Caco-2 (cell line): ENCODE results near the gene UBE2J1. TPM values are rescaled to one million over a fixed set of nuclear protein-coding genes. Genes with fewer than 3 reads are reported as not detected.

Experiments
- BruUV-seq: library from RNA; stranded (reverse); fragments of 400-500 nt; replicated peaks from 2 replicates; lab custom pipeline; 2021; lab: Mats Ljungman, UMichigan
- CTCF ChIA-PET: fragments of 300-600 bp; sonication (Branson Sonifier 250); formaldehyde crosslinking; loops from one replicate; lab custom pipeline; 2022; ENCODE audit warnings: antibody characterized with exemption; lab: Charles Lee
- POLR2A ChIA-PET: fragments of 300-600 bp; sonication (Branson Sonifier 250); formaldehyde crosslinking; loops from one replicate; lab custom pipeline; 2022; ENCODE audit warnings: antibody characterized with exemption; lab: Charles Lee
- DNase-seq, 2 experiments: peaks; one replicate each; pipeline versions ENCODE4 v3.0.0 to v3.0.0-alpha.2; 2020 to 2022
- H3K27me3 ChIP-seq: replicated peaks from 2 replicates; pipeline ENCODE4 v1.6.0; 2011; ENCODE audit warnings: low read length; ENCODE audit not compliant: control insufficient read depth, insufficient read depth
- H3K36me3 ChIP-seq: 2 replicates; pipeline ENCODE4 v1.5.1; 2011; ENCODE audit warnings: low read length; ENCODE audit not compliant: control insufficient read depth, insufficient read depth
- H3K4me1 ChIP-seq: fragments of 250-450 bp; sonication (Bioruptor Pico); 2 replicates; pipeline ENCODE4 v1.5.1; 2020; ENCODE audit warnings: mild to moderate bottlenecking
- H3K4me3 ChIP-seq: 2 replicates; pipeline ENCODE4 v1.5.1; 2011; ENCODE audit warnings: low read depth, mild to moderate bottlenecking, control low read depth, low read length
- H3K9me3 ChIP-seq: fragments of 250-450 bp; sonication (Bioruptor Pico); 2 replicates; pipeline ENCODE4 v1.5.1; 2020; ENCODE audit warnings: mild to moderate bottlenecking, moderate library complexity
- H3K27ac Mint-ChIP-seq: one replicate; pipeline ENCODE4 v1.8.0; 2022; ENCODE audit warnings: mixed read lengths; ENCODE audit not compliant: unreplicated experiment
- H3K27me3 Mint-ChIP-seq: one replicate; pipeline ENCODE4 v1.8.0; 2022; ENCODE audit warnings: mixed read lengths; ENCODE audit not compliant: insufficient read depth, unreplicated experiment
- H3K36me3 Mint-ChIP-seq: one replicate; pipeline ENCODE4 v1.8.0; 2022; ENCODE audit warnings: mild to moderate bottlenecking, mixed read lengths; ENCODE audit not compliant: insufficient read depth, unreplicated experiment
- H3K4me1 Mint-ChIP-seq: one replicate; pipeline ENCODE4 v1.8.0; 2022; ENCODE audit warnings: low read depth, mixed read lengths; ENCODE audit not compliant: unreplicated experiment
- H3K4me3 Mint-ChIP-seq: one replicate; pipeline ENCODE4 v1.8.0; 2022; ENCODE audit warnings: mild to moderate bottlenecking, moderate library complexity, mixed read lengths; ENCODE audit not compliant: unreplicated experiment
- H3K9me3 Mint-ChIP-seq: one replicate; pipeline ENCODE4 v1.8.0; 2022; ENCODE audit warnings: mixed read lengths; ENCODE audit not compliant: unreplicated experiment
- CTCF ChIP-seq, 2 experiments: fragments of 200-600 bp in 1 of 2; IDR thresholded peaks; 1 replicate in 1 of 2; 2 replicates in 1 of 2; pipeline versions ENCODE4 v1.5.1 to v1.8.0; 2011 to 2022; ENCODE audit warnings: antibody characterized with exemption in 1 of 2, control low read depth in 1 of 2, inconsistent platforms in 1 of 2, low read depth in 1 of 2, low read length in 1 of 2, mild to moderate bottlenecking in 1 of 2, moderate library complexity in 1 of 2; ENCODE audit not compliant: insufficient read depth in 1 of 2, severe bottlenecking in 1 of 2, unreplicated experiment in 1 of 2
- intact Hi-C: fragments of 100-400 bp; cut with micrococcal nuclease; formaldehyde crosslinking; loops from one replicate; pipeline ENCODE4 v1.10.0; 2022; ENCODE audit not compliant: unreplicated experiment
- total RNA-seq: library from RNA; stranded (reverse); gene quantifications from 2 replicates; pipeline ENCODE4 v1.2.3, GENCODE V29; 2022

UBE2J1 gene
- total RNA-seq, 1 experiment from 2014 or later, result 23.5 TPM

DNA sequence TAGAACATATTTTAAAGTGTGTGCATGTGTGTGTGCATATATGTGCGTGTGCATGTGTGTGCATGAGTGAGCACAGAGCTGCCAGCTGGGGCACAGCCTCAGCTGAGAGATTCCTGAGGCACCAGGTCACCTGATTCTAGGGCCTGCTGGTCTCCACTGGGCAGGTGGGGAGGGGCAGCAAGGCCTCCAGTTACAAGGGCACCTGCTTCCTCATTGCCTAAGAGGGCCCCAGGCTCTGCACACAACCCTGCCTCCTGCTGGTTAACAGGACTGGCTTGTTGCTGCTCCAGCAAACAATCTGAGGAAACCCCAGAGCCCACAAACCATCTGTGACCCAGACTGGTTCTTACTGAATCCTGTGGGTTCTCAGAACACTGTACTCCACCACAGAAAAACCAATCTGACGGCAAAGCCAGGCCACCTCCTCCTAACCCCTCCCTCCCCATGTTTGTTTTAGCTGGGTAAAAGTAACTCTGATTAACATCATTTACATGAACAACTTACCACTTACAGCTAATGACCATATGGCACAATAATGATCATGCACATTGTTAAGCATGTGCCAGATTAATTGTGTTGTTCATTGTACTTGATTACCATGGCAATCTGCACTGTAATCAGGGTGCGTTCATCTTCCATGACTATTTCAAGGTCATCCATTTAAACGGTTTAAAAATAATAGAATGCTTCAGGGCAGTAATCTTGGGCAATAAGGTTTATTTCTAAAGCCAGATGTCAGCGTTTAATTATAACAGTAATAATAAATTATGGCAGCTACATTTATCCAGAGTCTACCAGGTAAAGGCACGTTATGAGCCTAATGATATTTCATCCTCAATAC lies 23.1 kb upstream of the UBE2J1 start:
- Histone ChIP-seq H3K4me3 (no peak overlapping the region), H3K36me3 (no peaks in the 10 kb centered on the region), H3K9me3 (no peaks in the 10 kb centered on the region), H3K27me3 (no peaks in the 10 kb centered on the region), H3K4me1 (no peaks in the 10 kb centered on the region)
- Mint-ChIP-seq H3K9me3 (no peaks in the 10 kb centered on the region), H3K27ac (no peak overlapping the region), H3K27me3 (no peaks in the 10 kb centered on the region), H3K36me3 (no peaks in the 10 kb centered on the region), H3K4me1 (no peaks in the 10 kb centered on the region), H3K4me3 (no peak overlapping the region)
- intact Hi-C loops, result loop anchor here (5.0 kb wide), 2 partner anchors 37 to 57 kb away; partner anchors contain the start of genes ANKRD6 and RRAGD
- ChIA-PET POLR2A (no interaction called here), CTCF (interaction anchor here (0.5 to 1.2 kb wide), 3 partner anchors 12 to 456 kb away, joined by 3 read pairs; no protein-coding TSS in a partner anchor)
- TF ChIP-seq CTCF (IDR thresholded peaks at IDR 0.05; ENCODE audit: insufficient read depth in 1 of 2, low read depth in 1 of 2, low read length in 1 of 2, severe bottlenecking in 1 of 2, unreplicated experiment in 1 of 2), result peak; percentile 26 to 61
- DNase-seq, result peak; percentile 75 to 77
- BruUV-seq, result no TSS peak

DNA sequence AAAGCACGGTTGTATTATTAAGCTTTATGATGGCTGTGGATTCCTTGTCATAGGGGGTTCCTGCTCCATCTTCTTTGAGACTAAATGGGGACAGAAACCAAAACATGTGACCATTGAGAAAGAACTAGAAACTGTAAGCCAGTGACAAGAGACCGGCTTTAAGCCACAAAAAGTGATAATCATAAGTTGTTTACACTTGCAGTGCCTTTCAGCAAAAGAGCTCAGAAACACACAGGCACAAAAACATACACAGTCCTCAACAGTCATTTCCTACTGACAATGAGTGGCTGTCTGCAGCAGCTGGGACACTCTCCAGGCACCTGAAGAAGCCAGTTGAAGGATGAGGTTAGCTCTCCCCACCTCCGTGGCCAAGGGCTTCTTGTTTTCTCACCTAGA lies 20.0 kb upstream of the UBE2J1 start:
- Histone ChIP-seq H3K4me3 (no peak overlapping the region), H3K4me1 (no peaks in the 10 kb centered on the region), H3K9me3 (no peaks in the 10 kb centered on the region), H3K27me3 (no peaks in the 10 kb centered on the region), H3K36me3 (no peaks in the 10 kb centered on the region)
- ChIA-PET POLR2A (no interaction called here), CTCF (interaction anchor here (0.5 to 1.2 kb wide), 7 partner anchors 41 to 292 kb away, joined by 3 to 9 read pairs (median 3); partner anchors contain the start of gene PNRC1)
- TF ChIP-seq CTCF (IDR thresholded peaks at IDR 0.05; ENCODE audit: insufficient read depth in 1 of 2, low read depth in 1 of 2, low read length in 1 of 2, severe bottlenecking in 1 of 2, unreplicated experiment in 1 of 2), result no peak
- BruUV-seq, result no TSS peak
- Mint-ChIP-seq H3K4me1 (no peaks in the 10 kb centered on the region), H3K27ac (no peak overlapping the region), H3K36me3 (no peaks in the 10 kb centered on the region), H3K27me3 (no peaks in the 10 kb centered on the region), H3K4me3 (no peak overlapping the region), H3K9me3 (no peaks in the 10 kb centered on the region)
- intact Hi-C loops, result loop anchor here (1.0 to 2.0 kb wide), 2 partner anchors 226 to 238 kb away; no protein-coding TSS in a partner anchor
- no peak for DNase-seq

DNA sequence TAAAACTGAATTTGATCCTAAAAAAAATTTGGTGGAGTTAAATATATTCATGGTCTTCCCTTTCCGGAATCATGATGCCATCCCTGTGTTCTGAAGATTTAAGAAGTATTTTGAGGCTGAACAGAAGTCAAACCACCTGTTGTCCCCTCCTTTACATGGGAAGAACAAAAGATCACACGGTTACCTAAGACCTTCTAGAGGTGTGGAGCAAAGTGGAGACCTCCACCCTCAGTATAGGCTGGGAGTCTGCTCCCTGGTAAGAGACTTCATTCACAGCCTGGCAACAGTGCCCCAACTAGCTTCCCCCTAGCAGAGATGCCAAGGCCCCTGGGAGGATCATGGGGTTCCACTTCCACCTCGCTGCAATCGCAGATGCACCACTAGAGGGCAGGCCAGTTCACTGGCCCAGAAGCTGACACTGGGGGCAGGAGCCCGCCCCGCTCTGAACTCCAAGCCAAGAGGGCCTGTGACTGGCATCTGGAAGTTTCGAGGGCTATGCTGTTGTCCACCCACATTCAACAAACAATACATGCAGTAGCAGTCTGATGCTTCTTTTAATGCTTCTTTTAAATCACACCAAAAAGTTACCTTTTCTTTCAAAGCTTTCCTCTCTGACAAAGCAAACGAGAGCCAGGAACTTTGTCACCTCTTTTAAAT lies 19.5 kb upstream of the UBE2J1 start:
- POLR2A ChIA-PET, result no interaction called here
- Histone ChIP-seq H3K4me1 (no peaks in the 10 kb centered on the region), H3K4me3 (no peak overlapping the region), H3K27me3 (no peaks in the 10 kb centered on the region), H3K9me3 (no peaks in the 10 kb centered on the region), H3K36me3 (no peaks in the 10 kb centered on the region)
- Mint-ChIP-seq H3K4me3 (no peak overlapping the region), H3K27me3 (no peaks in the 10 kb centered on the region), H3K27ac (no peak overlapping the region), H3K4me1 (no peaks in the 10 kb centered on the region), H3K9me3 (no peaks in the 10 kb centered on the region), H3K36me3 (no peaks in the 10 kb centered on the region)
- BruUV-seq, result no TSS peak
- DNase-seq, result peak; percentile 56 to 81
- TF ChIP-seq CTCF (IDR thresholded peaks at IDR 0.05; ENCODE audit: insufficient read depth in 1 of 2, low read depth in 1 of 2, low read length in 1 of 2, severe bottlenecking in 1 of 2, unreplicated experiment in 1 of 2), result peak; percentile 91 to 97
- CTCF ChIA-PET, result interaction anchor here (0.5 to 1.2 kb wide), 8 partner anchors 9 to 291 kb away, joined by 3 to 9 read pairs (median 4); partner anchors contain the start of gene PNRC1
- intact Hi-C loops, result loop anchor here (1.0 to 2.0 kb wide), 2 partner anchors 227 to 238 kb away; no protein-coding TSS in a partner anchor
